Measurements from ENCODE around the gene GNB1. TPM values are rescaled to one million over a fixed set of nuclear protein-coding genes. Genes with fewer than 3 reads are reported as not detected.
"Not testable (repeated sequence)": the region's sequence is repeated elsewhere in the genome, so short reads cannot be mapped to it uniquely, and the experiment has no call there.

Gene GNB1
- total RNA-seq, 1 donor from 2014 or later, result 159 TPM

DNA sequence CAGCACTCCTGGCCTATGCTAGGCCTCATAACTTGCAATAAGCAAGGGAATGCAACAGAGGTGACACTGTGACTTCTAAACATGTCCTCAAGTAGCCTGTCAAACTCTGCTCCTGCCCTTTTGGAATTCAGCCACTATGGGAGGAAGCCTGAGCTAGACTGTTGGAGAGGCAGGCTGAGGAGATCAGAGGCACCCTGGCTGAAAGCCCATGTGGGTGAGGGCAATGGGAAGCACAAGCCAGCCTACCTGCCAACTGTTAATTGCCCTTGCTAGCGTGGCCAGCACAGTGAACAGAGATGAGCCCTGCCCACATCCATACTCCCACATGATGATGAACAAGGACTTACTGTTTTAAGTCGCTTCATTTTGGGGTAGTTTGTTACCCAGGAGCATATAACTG lies 17.7 kb downstream of the GNB1 start:
- no peaks in the 10 kb centered on the region for H3K9me3 ChIP-seq
- no peak for DNase-seq (ENCODE audit: extremely low spot score in 2 of 2)
- no peaks in the 10 kb centered on the region for H3K36me3 ChIP-seq
- no peak overlapping the region for H3K27ac ChIP-seq
- H3K4me3 ChIP-seq, result no peak overlapping the region
- TF ChIP-seq POLR2AphosphoS5 (IDR thresholded peaks at IDR 0.05; ENCODE audit: insufficient read depth in 1 of 2, low read depth in 1 of 2), result no peak
- TF ChIP-seq, protein P1, sequence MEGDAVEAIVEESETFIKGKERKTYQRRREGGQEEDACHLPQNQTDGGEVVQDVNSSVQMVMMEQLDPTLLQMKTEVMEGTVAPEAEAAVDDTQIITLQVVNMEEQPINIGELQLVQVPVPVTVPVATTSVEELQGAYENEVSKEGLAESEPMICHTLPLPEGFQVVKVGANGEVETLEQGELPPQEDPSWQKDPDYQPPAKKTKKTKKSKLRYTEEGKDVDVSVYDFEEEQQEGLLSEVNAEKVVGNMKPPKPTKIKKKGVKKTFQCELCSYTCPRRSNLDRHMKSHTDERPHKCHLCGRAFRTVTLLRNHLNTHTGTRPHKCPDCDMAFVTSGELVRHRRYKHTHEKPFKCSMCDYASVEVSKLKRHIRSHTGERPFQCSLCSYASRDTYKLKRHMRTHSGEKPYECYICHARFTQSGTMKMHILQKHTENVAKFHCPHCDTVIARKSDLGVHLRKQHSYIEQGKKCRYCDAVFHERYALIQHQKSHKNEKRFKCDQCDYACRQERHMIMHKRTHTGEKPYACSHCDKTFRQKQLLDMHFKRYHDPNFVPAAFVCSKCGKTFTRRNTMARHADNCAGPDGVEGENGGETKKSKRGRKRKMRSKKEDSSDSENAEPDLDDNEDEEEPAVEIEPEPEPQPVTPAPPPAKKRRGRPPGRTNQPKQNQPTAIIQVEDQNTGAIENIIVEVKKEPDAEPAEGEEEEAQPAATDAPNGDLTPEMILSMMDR (IDR thresholded peaks at IDR 0.05), result no peak
- no peak for TF ChIP-seq POLR2A (IDR thresholded peaks at IDR 0.05)
- intact Hi-C loops (cut with DNase I), result no loop called here
- H3K4me1 ChIP-seq, result peaks cover 80% of the 10 kb centered on the region
- no peaks in the 10 kb centered on the region for H3K27me3 ChIP-seq

DNA sequence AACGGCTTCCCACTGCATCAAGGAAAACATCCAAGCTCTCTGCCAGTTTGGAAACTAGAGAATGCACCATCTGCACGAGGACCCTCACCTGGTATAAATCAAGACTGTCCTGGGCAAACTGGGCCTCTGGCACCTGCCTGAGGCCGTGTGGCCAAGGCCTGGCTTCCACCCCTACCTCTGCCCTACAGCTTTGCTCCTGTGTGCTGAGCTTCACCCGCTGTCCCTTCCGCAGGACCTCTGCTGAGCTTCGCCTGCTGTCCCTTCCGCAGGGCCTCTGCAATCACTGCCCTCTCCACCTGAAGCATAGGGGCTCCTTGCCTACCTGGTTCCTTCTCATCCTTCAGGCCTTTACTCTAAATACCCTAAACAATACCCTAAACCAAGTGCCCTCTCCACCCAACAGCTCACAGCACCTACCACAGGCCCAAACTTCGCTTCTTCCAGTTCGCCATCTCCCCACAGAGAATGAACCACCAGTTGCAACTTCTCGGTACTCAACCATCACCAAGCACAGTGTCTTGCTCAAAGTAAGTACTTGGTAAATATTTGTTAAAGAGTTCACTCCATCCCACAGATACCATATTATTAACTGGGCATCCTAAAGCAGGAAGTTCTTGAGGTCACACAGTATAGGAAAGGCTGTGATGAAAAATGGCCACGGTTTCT lies 18.4 kb downstream of the GNB1 start:
- intact Hi-C loops (cut with DNase I), result no loop called here
- Histone ChIP-seq H3K36me3 (no peaks in the 10 kb centered on the region), H3K9me3 (no peaks in the 10 kb centered on the region), H3K4me3 (no peak overlapping the region), H3K27me3 (no peaks in the 10 kb centered on the region), H3K27ac (no peak overlapping the region), H3K4me1 (peaks cover 79% of the 10 kb centered on the region)
- DNase-seq (ENCODE audit: extremely low spot score in 2 of 2), result no peak
- TF ChIP-seq, protein P1 (IDR thresholded peaks at IDR 0.05), result no peak
- no peak for TF ChIP-seq POLR2AphosphoS5 (IDR thresholded peaks at IDR 0.05; ENCODE audit: insufficient read depth in 1 of 2, low read depth in 1 of 2)
- no peak for TF ChIP-seq POLR2A (IDR thresholded peaks at IDR 0.05)

DNA sequence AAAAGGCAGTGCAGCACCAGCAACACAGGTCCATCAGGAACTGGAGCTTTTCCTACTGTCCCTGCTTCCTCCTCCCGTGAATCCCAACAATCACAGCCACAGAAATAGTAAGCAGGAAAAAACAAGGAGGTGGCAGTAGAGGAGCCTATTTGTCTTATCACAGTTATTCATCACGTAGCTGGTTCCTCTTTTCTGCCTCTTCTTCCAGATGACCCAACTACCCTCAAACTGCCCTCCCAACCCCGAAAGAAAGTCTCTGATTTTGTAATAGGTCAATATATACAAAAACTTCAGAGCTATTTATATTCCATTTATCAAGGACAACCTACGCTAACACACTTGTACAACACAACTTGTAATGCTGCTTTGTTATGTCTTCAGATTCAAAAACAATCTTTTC lies 21.4 kb downstream of the GNB1 start:
- Histone ChIP-seq H3K36me3 (no peaks in the 10 kb centered on the region), H3K27me3 (no peaks in the 10 kb centered on the region), H3K4me3 (no peak overlapping the region), H3K27ac (no peak overlapping the region), H3K4me1 (peaks cover 65% of the 10 kb centered on the region), H3K9me3 (no peaks in the 10 kb centered on the region)
- TF ChIP-seq, protein P1 (IDR thresholded peaks at IDR 0.05), result no peak
- TF ChIP-seq POLR2A (IDR thresholded peaks at IDR 0.05) (no peak), POLR2AphosphoS5 (IDR thresholded peaks at IDR 0.05; ENCODE audit: insufficient read depth in 1 of 2, low read depth in 1 of 2) (no peak)
- intact Hi-C loops (cut with DNase I), result no loop called here
- DNase-seq (ENCODE audit: extremely low spot score in 2 of 2), result no peak

DNA sequence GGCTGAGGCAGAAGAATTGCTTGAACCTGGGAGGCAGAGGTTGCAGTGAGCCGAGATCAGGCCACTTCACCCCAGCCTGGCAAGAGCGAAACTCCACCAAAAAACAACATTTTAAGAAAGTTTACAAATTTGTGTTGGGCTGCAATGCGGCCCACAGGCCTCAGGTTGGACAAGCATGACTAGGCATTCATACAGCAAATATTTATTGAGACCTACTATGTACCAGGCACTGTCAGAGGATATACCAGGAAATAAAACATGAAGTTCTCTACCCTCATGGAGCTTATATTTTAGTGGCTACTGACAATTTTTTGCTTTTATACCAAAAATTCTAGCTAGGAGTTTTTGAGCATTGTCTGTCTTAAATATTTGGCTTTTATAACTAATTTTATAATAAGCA lies 23.7 kb downstream of the GNB1 start:
- Histone ChIP-seq H3K4me3 (no peak overlapping the region), H3K27ac (no peak overlapping the region), H3K36me3 (no peaks in the 10 kb centered on the region), H3K27me3 (no peaks in the 10 kb centered on the region), H3K9me3 (no peaks in the 10 kb centered on the region), H3K4me1 (peaks cover 65% of the 10 kb centered on the region)
- DNase-seq (ENCODE audit: extremely low spot score in 2 of 2), result no peak
- TF ChIP-seq POLR2A (IDR thresholded peaks at IDR 0.05), result no peak
- TF ChIP-seq POLR2AphosphoS5 (IDR thresholded peaks at IDR 0.05; ENCODE audit: insufficient read depth in 1 of 2, low read depth in 1 of 2), result no peak
- TF ChIP-seq, protein P1 (IDR thresholded peaks at IDR 0.05), result no peak
- intact Hi-C loops (cut with DNase I), result no loop called here

DNA sequence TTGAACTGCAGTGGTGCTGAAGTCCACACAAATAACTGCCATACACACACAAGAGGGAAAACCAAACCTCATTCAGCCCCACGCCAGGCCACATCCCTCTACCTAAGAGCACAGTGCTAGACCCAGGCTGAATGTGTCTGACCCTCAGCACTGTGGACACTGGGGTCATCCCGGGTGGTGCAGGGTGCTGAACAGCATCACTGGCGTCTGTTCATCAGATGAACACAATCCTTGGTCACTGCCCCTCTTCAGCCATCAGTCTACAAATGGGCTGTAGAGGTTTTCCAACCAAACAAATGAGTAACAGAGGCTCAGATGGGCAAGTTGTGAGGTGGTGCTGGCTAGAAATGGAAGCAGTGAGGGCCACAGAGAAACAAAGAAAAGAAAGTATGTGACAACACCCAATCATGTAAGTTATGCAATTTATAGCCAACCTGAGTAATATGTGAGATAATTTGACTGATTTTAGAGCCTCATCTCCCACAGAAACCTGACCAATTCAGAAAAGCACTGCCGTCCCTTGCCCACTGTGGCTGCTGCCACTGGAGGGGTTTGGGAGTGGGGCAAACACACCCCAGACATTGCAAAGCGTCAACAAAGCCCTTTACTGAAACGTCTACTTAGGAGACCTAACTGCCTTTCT lies 27.9 kb downstream of the GNB1 start:
- DNase-seq (ENCODE audit: extremely low spot score in 2 of 2), result no peak
- no peak overlapping the region for H3K4me3 ChIP-seq
- TF ChIP-seq, protein P1 (IDR thresholded peaks at IDR 0.05), result no peak
- TF ChIP-seq POLR2AphosphoS5 (IDR thresholded peaks at IDR 0.05; ENCODE audit: insufficient read depth in 1 of 2, low read depth in 1 of 2) (no peak), POLR2A (IDR thresholded peaks at IDR 0.05) (no peak)
- H3K9me3 ChIP-seq, result no peaks in the 10 kb centered on the region
- no peak overlapping the region for H3K27ac ChIP-seq
- no peaks in the 10 kb centered on the region for H3K27me3 ChIP-seq
- intact Hi-C loops (cut with DNase I), result no loop called here
- no peaks in the 10 kb centered on the region for H3K36me3 ChIP-seq
- peaks cover 84% of the 10 kb centered on the region for H3K4me1 ChIP-seq

DNA sequence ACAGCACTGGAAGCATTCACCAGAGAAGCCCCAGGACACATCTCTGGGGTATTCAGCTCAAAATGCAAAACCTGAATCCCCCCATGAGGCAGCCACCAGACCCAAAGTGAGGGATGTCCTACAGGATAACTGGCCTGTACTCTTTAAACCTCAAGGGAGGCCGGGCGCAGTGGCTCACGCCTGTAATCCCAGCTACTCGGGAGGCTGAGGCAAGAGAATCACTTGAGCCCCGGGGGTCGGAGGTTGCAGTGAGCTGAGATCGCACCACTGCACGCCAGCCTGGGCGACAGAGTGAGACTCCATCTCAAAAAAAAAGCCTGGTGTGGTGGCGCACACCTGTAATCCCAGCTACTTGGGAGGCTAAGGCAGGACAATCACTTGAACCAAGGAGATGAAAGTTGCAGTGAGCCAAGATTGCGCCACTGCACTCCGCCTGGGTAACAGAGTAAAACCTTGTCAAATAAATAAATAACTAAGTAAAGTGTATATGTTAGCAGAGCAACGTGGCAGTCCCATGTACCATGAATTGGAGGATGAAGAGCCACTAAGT lies 29.1 kb downstream of the GNB1 start:
- H3K4me3 ChIP-seq; H3K36me3 ChIP-seq; H3K27me3 ChIP-seq; intact Hi-C loops (cut with DNase I); H3K9me3 ChIP-seq; H3K27ac ChIP-seq; DNase-seq (ENCODE audit: extremely low spot score in 2 of 2): not testable (repeated sequence)
- H3K4me1 ChIP-seq, result peaks cover 87% of the 10 kb centered on the region

Data from vagina (tissue), 2 donors.